CD4-positive, alpha-beta T cell treated with Interleukin-15 for 1 hour (primary cell): Measurements from ENCODE around the gene C5orf47.

Experiments used
- DNase-seq: peaks from one replicate; pipeline ENCODE4 v3.0.0-alpha.2; 2020

The C5orf47 gene

GRCh38 chr5:173988554-173989431 is at the start of gene C5orf47:
Gene C5orf47 (plus strand): TSS chr5:173989170. CDS start chr5:173989264, 94 bp downstream.
- no peak for DNase-seq

GRCh38 chr5:173940269-173940668 is 48.7 kb upstream of the C5orf47 start:
- no peak for DNase-seq

- DNase-seq, result no peak
Measured at GRCh38 chr5:173941102-173941501, 47.9 kb upstream of the C5orf47 start.

GRCh38 chr5:173941758-173942401 is 47.1 kb upstream of the C5orf47 start:
- no peak for DNase-seq

GRCh38 chr5:173944511-173944910 is 44.5 kb upstream of the C5orf47 start:
- no peak for DNase-seq

GRCh38 chr5:173945160-173945559 is 43.8 kb upstream of the C5orf47 start:
- DNase-seq, result no peak

- DNase-seq, result no peak
Measured at GRCh38 chr5:173946323-173946722, 42.6 kb upstream of the C5orf47 start.

GRCh38 chr5:173950829-173951228 is 38.1 kb upstream of the C5orf47 start:
- no peak for DNase-seq

- no peak for DNase-seq
Measured at GRCh38 chr5:173953528-173954090, 35.4 kb upstream of the C5orf47 start.

GRCh38 chr5:173954671-173955521 is 34.1 kb upstream of the C5orf47 start:
- no peak for DNase-seq

- no peak for DNase-seq
Measured at GRCh38 chr5:173960986-173961385, 28.0 kb upstream of the C5orf47 start.

GRCh38 chr5:173961418-173961817 is 27.6 kb upstream of the C5orf47 start:
- no peak for DNase-seq

GRCh38 chr5:173962436-173962972 is 26.5 kb upstream of the C5orf47 start:
- DNase-seq, result no peak

GRCh38 chr5:173963182-173963838 is 25.7 kb upstream of the C5orf47 start:
- no peak for DNase-seq

GRCh38 chr5:173963867-173964441 is 25.0 kb upstream of the C5orf47 start:
- DNase-seq, result no peak

- DNase-seq, result no peak
Measured at GRCh38 chr5:173964506-173964905, 24.5 kb upstream of the C5orf47 start.

GRCh38 chr5:173967241-173967640 is 21.7 kb upstream of the C5orf47 start:
- DNase-seq, result no peak

GRCh38 chr5:173968154-173968797 is 20.7 kb upstream of the C5orf47 start:
- DNase-seq, result no peak

- DNase-seq, result no peak
Measured at GRCh38 chr5:173969167-173970049, 19.6 kb upstream of the C5orf47 start.
